ENCODE measurements around the gene GPANK1. TPM values are rescaled to one million over a fixed set of nuclear protein-coding genes. Genes with fewer than 3 reads are reported as not detected.

GPANK1 gene
- total RNA-seq, 4 donors from 2014 or later, result 7.1 to 23.6 (median 15.6) TPM

DNA sequence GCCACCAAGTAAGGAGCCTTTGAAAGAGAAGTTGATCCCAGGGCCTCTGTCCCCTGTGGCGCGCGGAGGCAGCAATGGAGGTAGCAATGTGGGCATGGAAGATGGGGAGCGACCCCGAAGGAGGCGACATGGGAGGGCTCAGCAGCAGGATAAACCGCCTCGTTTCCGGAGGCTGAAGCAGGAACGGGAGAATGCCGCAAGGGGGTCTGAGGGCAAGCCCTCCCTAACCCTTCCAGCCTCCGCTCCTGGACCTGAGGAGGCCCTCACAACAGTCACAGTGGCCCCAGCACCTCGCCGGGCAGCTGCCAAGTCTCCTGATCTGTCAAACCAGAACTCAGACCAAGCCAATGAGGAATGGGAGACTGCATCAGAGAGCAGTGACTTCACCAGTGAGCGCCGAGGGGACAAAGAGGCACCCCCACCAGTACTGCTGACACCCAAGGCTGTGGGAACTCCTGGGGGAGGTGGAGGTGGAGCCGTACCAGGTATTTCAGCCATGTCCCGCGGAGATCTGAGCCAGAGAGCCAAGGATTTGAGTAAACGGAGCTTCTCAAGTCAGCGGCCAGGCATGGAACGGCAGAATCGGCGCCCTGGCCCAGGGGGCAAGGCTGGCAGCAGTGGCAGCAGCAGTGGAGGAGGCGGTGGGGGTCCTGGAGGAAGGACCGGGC, 32.4 kb downstream of the GPANK1 start:
- TF ChIP-seq, protein P1, sequence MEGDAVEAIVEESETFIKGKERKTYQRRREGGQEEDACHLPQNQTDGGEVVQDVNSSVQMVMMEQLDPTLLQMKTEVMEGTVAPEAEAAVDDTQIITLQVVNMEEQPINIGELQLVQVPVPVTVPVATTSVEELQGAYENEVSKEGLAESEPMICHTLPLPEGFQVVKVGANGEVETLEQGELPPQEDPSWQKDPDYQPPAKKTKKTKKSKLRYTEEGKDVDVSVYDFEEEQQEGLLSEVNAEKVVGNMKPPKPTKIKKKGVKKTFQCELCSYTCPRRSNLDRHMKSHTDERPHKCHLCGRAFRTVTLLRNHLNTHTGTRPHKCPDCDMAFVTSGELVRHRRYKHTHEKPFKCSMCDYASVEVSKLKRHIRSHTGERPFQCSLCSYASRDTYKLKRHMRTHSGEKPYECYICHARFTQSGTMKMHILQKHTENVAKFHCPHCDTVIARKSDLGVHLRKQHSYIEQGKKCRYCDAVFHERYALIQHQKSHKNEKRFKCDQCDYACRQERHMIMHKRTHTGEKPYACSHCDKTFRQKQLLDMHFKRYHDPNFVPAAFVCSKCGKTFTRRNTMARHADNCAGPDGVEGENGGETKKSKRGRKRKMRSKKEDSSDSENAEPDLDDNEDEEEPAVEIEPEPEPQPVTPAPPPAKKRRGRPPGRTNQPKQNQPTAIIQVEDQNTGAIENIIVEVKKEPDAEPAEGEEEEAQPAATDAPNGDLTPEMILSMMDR (IDR thresholded peaks at IDR 0.05), result no peak
- no peak for ATAC-seq (ENCODE audit: low FRiP score)

DNA sequence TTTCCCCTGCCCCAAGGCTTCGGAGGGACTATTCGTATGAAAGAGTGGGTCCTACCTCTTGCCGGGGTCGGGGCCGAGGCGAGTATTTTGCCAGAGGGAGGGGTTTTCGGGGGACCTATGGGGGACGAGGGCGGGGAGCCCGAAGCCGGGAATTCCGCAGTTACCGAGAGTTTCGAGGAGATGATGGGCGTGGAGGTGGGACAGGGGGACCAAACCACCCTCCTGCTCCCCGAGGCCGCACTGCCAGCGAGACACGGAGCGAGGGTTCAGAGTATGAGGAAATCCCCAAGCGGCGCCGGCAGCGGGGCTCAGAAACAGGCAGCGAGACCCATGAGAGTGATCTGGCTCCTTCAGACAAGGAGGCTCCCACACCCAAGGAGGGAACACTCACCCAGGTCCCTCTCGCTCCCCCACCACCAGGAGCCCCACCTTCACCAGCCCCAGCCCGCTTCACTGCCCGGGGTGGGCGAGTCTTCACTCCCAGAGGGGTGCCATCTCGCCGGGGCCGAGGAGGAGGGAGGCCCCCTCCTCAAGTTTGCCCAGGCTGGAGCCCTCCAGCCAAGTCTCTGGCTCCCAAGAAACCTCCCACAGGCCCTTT, 33.0 kb downstream of the GPANK1 start:
- TF ChIP-seq, protein P1 (IDR thresholded peaks at IDR 0.05), result no peak
- no peak for DNase-seq (ENCODE audit: low spot score)
- ATAC-seq (ENCODE audit: low FRiP score), result no peak

More for the DNA sequence above, 32.4 kb downstream of the GPANK1 start:
- DNase-seq (ENCODE audit: low spot score), result no peak

DNA sequence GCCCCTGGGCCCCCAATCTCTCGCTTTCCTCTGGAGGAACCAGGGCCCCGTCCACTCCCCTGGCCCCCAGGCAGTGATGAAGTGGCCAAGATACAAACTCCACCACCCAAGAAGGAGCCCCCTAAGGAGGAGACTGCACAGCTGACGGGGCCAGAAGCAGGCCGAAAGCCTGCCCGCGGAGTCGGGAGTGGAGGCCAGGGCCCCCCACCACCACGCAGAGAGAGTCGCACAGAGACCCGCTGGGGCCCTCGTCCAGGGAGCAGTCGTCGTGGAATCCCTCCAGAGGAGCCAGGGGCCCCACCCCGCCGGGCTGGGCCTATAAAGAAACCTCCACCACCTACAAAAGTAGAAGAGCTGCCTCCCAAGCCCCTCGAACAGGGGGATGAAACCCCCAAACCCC, 33.6 kb downstream of the GPANK1 start:
- TF ChIP-seq, protein P1 (IDR thresholded peaks at IDR 0.05), result no peak
- ATAC-seq (ENCODE audit: low FRiP score) (no peak), DNase-seq (ENCODE audit: low spot score) (no peak)

DNA sequence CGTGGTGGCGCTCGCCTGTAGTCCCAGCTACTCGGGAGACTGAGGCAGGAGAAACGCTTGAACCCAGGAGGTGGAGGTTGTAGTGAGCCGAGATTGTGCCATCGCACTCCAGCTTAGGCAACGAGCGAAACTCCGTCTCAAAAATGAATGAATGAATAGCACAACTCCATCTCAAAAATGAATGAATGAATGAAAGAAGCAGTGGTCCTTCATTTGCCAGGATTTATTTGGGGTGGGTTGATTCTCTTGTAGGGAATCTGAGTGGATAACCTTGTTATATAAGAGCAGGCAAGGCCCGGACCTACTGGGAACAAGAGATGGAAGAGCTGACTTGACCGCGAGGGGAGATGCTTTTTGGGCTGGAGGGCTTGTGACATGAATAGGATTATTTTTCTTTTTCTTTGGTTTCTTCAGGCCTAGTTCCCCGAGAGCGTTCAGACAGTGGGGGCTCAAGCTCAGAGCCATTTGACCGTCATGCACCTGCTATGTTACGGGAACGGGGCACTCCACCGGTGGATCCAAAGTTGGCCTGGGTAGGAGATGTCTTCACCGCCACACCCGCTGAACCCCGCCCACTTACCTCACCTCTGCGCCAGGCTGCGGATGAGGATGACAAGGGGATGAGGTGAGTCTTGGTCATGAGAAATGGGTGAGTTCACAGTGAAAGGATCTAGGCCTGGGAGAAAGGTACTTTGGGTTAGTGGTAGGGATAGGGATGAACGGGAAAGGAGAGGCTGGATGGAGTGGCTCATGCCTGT, 34.4 kb downstream of the GPANK1 start:
- ATAC-seq (ENCODE audit: low FRiP score), result no peak
- DNase-seq (ENCODE audit: low spot score), result no peak
- TF ChIP-seq, protein P1 (IDR thresholded peaks at IDR 0.05), result no peak

DNA sequence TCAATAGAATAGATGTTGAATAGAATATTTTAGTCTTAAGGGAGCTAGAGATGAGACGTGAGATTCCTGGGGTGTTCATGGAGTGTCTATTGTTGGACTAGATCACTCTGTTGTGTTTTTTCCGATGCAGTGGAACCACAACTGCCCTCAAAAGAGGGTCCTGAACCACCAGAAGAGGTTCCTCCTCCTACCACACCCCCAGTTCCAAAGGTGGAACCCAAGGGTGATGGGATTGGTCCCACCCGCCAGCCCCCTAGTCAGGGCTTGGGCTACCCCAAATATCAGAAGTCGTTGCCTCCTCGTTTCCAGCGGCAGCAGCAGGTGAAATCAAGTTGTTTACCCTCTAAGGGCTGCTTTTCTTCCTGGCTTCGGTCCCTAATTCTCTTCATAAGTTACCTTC, 35.8 kb downstream of the GPANK1 start:
- ATAC-seq (ENCODE audit: low FRiP score), result no peak
- no peak for DNase-seq (ENCODE audit: low spot score)
- TF ChIP-seq, protein P1 (IDR thresholded peaks at IDR 0.05), result no peak

DNA sequence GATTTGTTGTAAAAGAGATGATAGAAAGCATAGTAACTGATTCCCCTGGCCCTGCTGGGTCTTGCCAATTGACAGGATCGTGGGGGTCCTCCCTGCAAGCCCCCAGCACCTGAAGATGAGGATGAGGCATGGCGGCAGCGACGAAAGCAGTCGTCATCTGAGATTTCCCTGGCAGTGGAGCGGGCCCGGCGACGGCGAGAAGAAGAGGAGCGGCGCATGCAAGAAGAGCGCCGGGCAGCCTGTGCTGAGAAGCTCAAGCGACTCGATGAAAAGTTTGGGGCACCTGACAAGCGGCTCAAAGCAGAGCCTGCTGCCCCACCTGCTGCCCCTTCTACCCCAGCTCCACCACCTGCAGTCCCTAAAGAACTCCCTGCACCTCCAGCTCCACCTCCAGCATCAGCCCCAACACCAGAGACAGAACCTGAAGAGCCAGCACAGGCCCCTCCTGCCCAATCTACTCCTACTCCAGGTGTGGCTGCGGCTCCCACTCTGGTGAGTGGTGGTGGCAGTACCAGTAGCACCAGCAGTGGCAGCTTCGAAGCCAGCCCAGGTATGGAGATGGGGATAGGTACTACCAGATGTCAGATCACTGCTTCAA, 37.0 kb downstream of the GPANK1 start:
- DNase-seq (ENCODE audit: low spot score) (no peak), ATAC-seq (ENCODE audit: low FRiP score) (no peak)
- TF ChIP-seq, protein P1 (IDR thresholded peaks at IDR 0.05), result no peak

All from omental fat pad (tissue), 4 donors.